Measurements from ENCODE around the gene ATG7.

The ATG7 gene

DNA sequence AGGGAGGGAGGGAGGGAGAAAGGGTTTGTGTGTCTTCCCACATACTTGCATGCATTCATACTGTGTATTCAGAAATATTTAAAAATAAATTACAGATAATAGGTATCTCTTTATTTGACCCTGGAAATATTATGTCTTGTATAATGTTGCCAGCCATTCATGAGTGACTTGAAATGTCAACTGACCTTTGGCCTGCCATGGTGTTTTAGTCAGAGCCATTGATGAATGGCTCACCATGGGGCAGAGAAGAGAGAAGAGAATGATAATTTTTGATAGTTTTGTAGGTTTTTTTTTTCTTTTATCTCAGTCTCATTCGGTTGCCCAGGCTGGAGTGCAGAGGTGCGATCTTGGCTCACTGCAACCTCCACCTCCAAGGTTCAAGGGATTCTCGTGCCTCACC is 121.2 kb downstream of the ATG7 start:
- Histone ChIP-seq H3K27ac (ENCODE audit: low read length) (no peak overlapping the region), H4K20me1 (ENCODE audit: insufficient read depth, low read length) (no peaks in the 10 kb centered on the region), H3K4me3 (ENCODE audit: low read depth in 1 of 2, low read length in 2 of 2) (no peak overlapping the region), H3K4me1 (ENCODE audit: insufficient read depth, low read length) (peaks cover 14% of the 10 kb centered on the region), H3K79me2 (ENCODE audit: insufficient read depth, low read length) (no peaks in the 10 kb centered on the region), H2AFZ (ENCODE audit: low read depth, low read length) (no peak overlapping the region), H3K9me3 (ENCODE audit: insufficient read depth, low read length, severe bottlenecking) (no peaks in the 10 kb centered on the region), H3K27me3 (ENCODE audit: insufficient read depth, low read length, poor library complexity) (no peaks in the 10 kb centered on the region), H3K4me2 (ENCODE audit: insufficient read depth, low read length) (no peak overlapping the region), H3K9ac (ENCODE audit: low read depth, low read length) (no peak overlapping the region), H3K36me3 (ENCODE audit: insufficient read depth, low read length) (no peaks in the 10 kb centered on the region)
- no peak for DNase-seq
- no peak for ATAC-seq (ENCODE audit: insufficient read depth, low read depth)
- TF ChIP-seq CTCF (IDR thresholded peaks at IDR 0.05; ENCODE audit: borderline replicate concordance, extremely low read depth, low read length, poor library complexity, severe bottlenecking) (no peak), EZH2 (IDR thresholded peaks at IDR 0.05; ENCODE audit: borderline replicate concordance, low read depth, low read length, severe bottlenecking) (no peak)

DNA sequence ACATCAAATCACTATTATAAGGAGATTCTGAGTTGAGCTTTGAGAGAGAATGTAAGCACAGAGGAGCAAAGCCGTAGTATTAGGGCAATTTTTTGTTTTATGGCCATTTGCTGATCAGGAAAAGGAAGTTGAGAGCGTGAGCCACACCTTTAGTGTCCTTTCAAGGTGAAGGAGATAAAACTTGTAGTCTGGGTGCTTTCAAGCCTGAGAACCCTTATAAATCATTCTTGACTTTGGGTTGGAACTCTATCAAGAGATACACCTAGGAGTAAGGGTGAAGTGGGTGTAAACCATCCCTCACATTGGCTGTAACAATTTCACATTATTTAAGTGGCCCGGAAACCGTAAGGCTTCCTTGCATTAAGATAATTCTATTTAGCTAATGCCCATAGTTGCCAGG is 122.2 kb downstream of the ATG7 start:
- Histone ChIP-seq H3K9me3 (ENCODE audit: insufficient read depth, low read length, severe bottlenecking) (no peaks in the 10 kb centered on the region), H3K27ac (ENCODE audit: low read length) (no peak overlapping the region), H3K27me3 (ENCODE audit: insufficient read depth, low read length, poor library complexity) (no peaks in the 10 kb centered on the region), H3K4me2 (ENCODE audit: insufficient read depth, low read length) (no peak overlapping the region), H3K79me2 (ENCODE audit: insufficient read depth, low read length) (no peaks in the 10 kb centered on the region), H3K9ac (ENCODE audit: low read depth, low read length) (no peak overlapping the region), H2AFZ (ENCODE audit: low read depth, low read length) (no peak overlapping the region), H3K4me1 (ENCODE audit: insufficient read depth, low read length) (peaks cover 14% of the 10 kb centered on the region), H3K36me3 (ENCODE audit: insufficient read depth, low read length) (no peaks in the 10 kb centered on the region), H4K20me1 (ENCODE audit: insufficient read depth, low read length) (no peaks in the 10 kb centered on the region), H3K4me3 (ENCODE audit: low read depth in 1 of 2, low read length in 2 of 2) (no peak overlapping the region)
- DNase-seq = no peak
- ATAC-seq (ENCODE audit: insufficient read depth, low read depth) = no peak
- no peak for TF ChIP-seq CTCF (IDR thresholded peaks at IDR 0.05; ENCODE audit: borderline replicate concordance, extremely low read depth, low read length, poor library complexity, severe bottlenecking)
- TF ChIP-seq EZH2 (IDR thresholded peaks at IDR 0.05; ENCODE audit: borderline replicate concordance, low read depth, low read length, severe bottlenecking) = no peak

- no peak for TF ChIP-seq EZH2 (IDR thresholded peaks at IDR 0.05; ENCODE audit: borderline replicate concordance, low read depth, low read length, severe bottlenecking)
- no peak for TF ChIP-seq CTCF (IDR thresholded peaks at IDR 0.05; ENCODE audit: borderline replicate concordance, extremely low read depth, low read length, poor library complexity, severe bottlenecking)
- Histone ChIP-seq H4K20me1 (ENCODE audit: insufficient read depth, low read length) (no peaks in the 10 kb centered on the region), H3K79me2 (ENCODE audit: insufficient read depth, low read length) (no peaks in the 10 kb centered on the region), H3K4me1 (ENCODE audit: insufficient read depth, low read length) (no peaks in the 10 kb centered on the region), H3K36me3 (ENCODE audit: insufficient read depth, low read length) (0 out of 2 replicates have a peak, but pooled peaks cover 4% of the 10 kb centered on the region), H3K4me2 (ENCODE audit: insufficient read depth, low read length) (no peak overlapping the region), H3K9me3 (ENCODE audit: insufficient read depth, low read length, severe bottlenecking) (peaks cover 3% of the 10 kb centered on the region), H3K27ac (ENCODE audit: low read length) (no peak overlapping the region), H2AFZ (ENCODE audit: low read depth, low read length) (no peak overlapping the region), H3K27me3 (ENCODE audit: insufficient read depth, low read length, poor library complexity) (no peaks in the 10 kb centered on the region), H3K4me3 (ENCODE audit: low read depth in 1 of 2, low read length in 2 of 2) (no peak overlapping the region), H3K9ac (ENCODE audit: low read depth, low read length) (no peak overlapping the region)
- DNase-seq (no peak), ATAC-seq (ENCODE audit: insufficient read depth, low read depth) (no peak)
Measured at GRCh38 chr3:11400213-11400612, 128.0 kb downstream of the ATG7 start.

DNA sequence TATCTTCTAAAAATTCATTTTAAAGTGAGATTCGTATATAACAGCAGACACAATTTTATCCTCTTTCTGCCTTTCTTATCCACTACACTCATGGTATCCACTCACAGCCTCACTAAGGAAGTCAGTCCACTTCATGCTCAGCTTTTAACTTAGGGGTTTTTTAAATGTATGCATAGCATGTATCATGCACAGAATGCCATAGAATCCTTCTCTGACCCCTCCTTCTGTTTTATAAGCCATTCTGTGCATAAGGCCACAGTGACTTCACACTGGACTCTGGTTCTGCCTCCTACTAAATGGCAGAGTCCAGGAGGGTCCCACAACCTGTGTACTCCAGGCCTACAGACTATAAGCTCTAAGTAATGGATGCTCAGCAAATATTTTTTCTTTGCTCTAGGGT is 129.2 kb downstream of the ATG7 start:
- no peak for DNase-seq

More for the DNA sequence above, 129.2 kb downstream of the ATG7 start:
- no peaks in the 10 kb centered on the region for H3K79me2 ChIP-seq (ENCODE audit: insufficient read depth, low read length)
- no peak overlapping the region for H3K4me2 ChIP-seq (ENCODE audit: insufficient read depth, low read length)
- H3K9me3 ChIP-seq (ENCODE audit: insufficient read depth, low read length, severe bottlenecking) = peaks cover 8% of the 10 kb centered on the region
- no peaks in the 10 kb centered on the region for H3K27me3 ChIP-seq (ENCODE audit: insufficient read depth, low read length, poor library complexity)
- H3K4me3 ChIP-seq (ENCODE audit: low read depth in 1 of 2, low read length in 2 of 2) = no peak overlapping the region
- no peaks in the 10 kb centered on the region for H3K4me1 ChIP-seq (ENCODE audit: insufficient read depth, low read length)
- no peak overlapping the region for H3K9ac ChIP-seq (ENCODE audit: low read depth, low read length)
- H4K20me1 ChIP-seq (ENCODE audit: insufficient read depth, low read length) = no peaks in the 10 kb centered on the region
- no peak overlapping the region for H3K27ac ChIP-seq (ENCODE audit: low read length)
- H2AFZ ChIP-seq (ENCODE audit: low read depth, low read length) = no peak overlapping the region
- no peak for ATAC-seq (ENCODE audit: insufficient read depth, low read depth)
- TF ChIP-seq EZH2 (IDR thresholded peaks at IDR 0.05; ENCODE audit: borderline replicate concordance, low read depth, low read length, severe bottlenecking) (no peak), CTCF (IDR thresholded peaks at IDR 0.05; ENCODE audit: borderline replicate concordance, extremely low read depth, low read length, poor library complexity, severe bottlenecking) (no peak)
- peaks cover 8% of the 10 kb centered on the region; the same call in 1 of the 2 replicates for H3K36me3 ChIP-seq (ENCODE audit: insufficient read depth, low read length)
